Head of caudate nucleus (tissue), 42 donors: ENCODE results near the gene RABGEF1.
A peak's percentile ranks its signal among the peaks of the same experiment; 100 is the strongest.
"Not testable (repeated sequence)": the region's sequence is repeated elsewhere in the genome, so short reads cannot be mapped to it uniquely, and the experiment has no call there.

Source experiments
- DNase-seq, 42 donors: peaks; one replicate each; pipeline versions ENCODE4 v3.0.0 to v3.0.0-alpha.2; 2020 to 2021; ENCODE audit warnings: mixed read lengths in 7 of 42
- intact Hi-C: fragments of 100-400 bp; cut with DNase I; formaldehyde crosslinking; loops from one replicate; pipeline ENCODE4 v1.15.0; 2022

The RABGEF1 gene

DNA sequence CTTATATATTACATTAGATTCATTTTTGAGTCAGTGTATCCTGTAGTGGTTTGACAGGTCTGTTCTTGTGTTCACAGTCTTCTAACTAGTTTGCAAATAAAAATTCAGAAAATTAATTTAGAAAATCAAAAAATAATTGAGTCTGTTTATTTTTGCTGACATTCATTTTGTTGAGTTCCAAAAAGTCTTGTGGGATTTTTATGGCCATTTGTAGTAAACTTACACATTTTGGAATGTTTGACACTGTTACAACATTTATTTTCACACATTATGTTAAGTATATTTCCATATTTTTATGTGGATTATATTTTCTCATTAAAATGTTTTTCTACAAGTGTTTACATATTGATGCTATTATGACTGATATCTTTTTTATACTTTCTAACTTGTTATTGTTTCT, 16.4 kb downstream of the RABGEF1 start:
- intact Hi-C loops, result no loop called here
- no peak for DNase-seq

DNA sequence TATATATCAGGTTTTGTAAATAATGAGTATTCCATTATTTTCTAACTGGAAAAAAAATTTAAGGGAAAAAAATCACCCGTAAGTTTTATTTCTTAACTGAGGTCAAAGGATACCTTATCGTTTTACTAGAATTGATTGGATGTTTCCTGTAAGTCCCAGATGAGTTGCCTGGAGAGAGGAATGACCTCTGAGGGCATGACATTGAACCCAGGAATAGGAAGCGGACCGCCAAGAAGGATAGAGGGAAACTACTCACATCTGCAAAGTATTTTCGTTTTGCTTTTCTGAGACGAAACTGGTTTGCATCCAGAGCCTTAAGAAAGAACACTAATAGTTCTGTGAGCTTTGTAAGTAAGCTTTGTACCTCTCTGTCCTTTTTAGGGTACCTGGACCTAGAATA, 17.4 kb downstream of the RABGEF1 start:
- intact Hi-C loops, result no loop called here
- no peak for DNase-seq

DNA sequence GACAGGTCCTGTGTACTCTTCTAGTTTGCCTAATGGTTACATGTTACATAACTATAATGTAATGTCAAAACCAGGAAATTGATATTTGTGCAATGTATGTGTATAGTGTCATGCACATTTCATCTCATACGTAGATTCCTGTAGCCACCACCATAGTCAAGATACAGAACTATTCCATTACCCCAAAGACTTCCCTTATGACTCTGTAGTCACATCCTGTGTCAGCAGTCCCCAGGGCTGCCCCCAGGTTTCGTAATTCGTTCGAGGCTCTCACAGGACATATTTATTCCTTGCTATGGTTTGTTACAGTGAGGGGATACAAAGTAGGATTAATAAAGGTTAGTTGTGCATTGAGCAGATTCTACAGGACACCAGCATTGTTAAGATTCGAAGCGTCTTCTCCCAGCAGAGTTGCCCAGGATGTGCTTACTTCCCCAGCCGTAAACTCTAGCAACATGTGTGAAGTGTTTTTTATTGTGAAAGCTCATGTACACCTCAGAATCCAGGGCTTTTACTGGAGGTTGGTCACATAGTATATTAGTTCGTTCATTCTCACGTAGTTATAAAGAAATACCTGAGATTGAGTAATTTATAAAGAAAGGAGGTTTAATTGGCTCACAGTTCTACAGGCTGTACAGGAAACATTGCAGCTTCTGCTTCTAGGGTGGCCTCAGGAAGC, 18.6 kb downstream of the RABGEF1 start:
- DNase-seq, result no peak
- intact Hi-C loops, result no loop called here

DNA sequence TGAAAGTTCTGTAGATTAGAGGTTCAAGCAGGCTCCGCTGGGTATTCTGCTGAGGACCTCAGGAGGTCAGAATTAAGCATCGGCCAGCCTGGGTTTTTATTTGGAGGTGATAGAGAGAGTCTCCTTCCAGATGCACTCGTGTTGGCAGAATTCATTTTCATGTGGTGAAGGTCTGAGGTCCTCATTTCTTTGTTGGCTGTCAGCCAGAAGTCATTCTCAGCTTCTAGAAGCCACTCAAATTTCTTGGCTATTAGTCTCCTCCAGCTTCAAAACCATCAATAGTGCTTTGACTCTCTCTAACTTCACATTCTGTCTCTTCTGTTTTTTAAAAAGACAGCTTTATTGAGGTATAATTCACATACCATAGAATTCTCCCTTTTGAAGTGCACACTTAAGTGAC, 22.6 kb downstream of the RABGEF1 start:
- intact Hi-C loops, DNase-seq: not testable (repeated sequence)

DNA sequence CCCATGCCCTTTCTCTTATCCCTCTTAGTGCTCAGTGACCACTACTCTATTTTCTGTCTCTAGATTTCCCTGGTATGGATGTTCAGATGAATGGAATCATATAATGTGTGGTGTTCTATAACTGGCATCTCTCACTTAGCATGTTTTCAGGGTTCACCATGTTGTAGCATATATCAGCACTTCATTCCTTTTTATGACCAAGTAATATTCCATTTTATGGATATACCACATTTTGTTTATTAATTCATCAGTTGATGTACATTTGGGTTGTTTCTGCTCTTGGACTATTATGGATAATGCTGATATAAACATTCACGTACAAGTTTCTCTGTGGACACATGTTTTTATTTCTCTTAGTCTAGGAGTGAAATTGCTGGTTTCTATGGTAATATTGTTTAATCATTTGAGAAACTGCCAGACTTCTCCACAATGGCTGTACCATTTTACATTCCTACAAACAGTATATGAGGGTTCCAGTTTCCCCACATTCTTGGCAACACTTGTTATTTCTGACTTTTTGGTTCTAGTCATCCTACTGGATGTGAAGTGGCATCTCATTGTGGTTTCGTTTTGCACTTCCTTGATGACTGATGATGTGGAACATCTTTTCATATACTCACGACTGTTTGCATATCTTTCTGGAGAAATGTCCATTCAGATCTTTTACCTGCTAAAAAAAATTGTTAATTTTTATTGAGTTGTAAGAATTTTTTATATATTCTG, 23.3 kb downstream of the RABGEF1 start:
- intact Hi-C loops, DNase-seq: not testable (repeated sequence)

DNA sequence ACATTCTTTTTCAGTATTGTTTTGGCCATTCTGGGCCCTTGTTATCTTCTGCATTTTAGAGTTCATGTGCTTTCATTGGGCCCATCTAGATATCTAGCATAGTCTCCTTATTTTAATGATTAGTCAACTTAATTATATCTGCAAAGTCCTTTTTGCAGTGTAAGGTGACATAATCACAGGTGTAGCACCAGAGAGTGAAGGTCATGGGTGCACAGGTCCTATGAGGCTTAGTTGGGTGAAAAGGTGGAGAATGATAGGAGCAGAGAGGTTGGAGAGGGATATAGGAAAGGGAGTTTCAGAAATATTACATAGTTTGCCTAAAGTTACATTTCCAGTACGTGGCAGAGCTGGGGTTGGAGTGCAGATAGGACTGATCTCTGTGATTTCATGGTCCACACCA, 24.4 kb downstream of the RABGEF1 start:
- intact Hi-C loops, DNase-seq: not testable (repeated sequence)

DNA sequence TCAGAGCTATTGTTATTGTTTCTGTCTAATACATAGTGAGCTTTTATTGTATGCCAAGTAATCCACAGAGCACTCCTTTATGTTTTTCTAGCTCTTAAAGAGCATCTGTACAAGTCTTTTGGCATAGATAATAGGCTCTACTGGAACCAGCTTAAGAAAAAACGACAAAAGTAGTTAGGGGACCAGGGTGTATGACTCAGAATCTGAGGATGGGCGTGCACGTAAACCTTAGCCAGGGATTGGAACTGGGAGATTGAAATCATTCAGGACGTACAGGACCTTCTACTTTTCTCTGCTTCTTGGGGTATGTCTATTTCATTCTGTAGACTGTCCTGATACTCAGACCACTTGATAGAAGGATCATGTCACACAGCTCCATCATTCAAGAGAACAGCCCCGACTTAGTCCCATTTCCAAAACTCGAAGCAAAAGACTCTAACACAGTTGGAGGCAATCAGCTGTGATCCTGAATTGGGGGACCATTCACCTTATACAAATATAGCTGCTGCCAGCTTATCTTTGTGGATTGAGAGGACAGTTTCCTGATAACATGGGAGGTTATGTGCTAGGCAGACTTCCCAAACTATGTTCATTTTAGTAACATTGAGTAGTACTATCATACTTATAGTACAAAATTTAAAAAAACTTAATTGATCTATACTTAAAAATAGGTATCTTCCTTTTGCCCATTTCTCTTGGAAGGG, 24.9 kb downstream of the RABGEF1 start:
- not testable (repeated sequence) for DNase-seq

DNA sequence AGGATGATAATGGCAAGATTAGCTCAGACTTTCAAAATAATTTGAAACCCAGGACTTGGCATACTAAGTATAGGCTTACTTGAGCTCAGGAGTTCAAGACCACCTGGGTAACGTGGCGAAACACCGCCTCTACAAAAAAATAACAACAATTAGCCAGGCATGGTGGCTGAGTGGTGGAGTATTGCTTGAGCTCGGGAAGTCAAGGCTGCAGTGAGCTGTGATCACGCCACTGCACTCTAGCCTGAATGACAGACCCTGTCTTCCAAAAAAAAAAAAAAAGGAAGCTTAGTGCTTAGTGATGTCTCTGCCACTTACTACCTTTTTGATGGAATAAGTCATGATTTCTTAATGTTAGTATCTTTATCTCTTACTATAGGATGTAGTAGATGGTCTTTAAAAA, 25.5 kb downstream of the RABGEF1 start:
- intact Hi-C loops, result no loop called here
- no peak for DNase-seq

More for the DNA sequence above, 24.9 kb downstream of the RABGEF1 start:
- intact Hi-C loops, result not testable (repeated sequence)

DNA sequence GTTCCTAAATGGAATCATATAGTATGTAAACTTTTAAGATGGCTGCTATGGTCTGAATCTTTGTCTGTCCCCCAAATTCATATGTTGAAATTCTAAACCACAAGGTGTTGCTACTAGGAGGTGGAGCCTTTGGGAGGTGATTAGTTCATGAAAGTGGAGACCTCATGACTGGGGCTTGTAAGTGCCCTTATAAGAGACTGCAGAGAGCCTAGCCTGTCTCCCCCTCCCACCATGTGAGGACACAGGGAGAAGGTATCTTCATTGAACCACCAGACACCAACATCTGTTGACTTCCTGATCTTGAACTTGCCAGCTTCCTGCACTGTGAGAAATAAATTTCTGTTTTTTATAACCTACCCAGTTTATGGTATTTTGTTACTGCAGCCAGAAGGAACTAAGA, 27.0 kb downstream of the RABGEF1 start:
- intact Hi-C loops, DNase-seq: not testable (repeated sequence)

DNA sequence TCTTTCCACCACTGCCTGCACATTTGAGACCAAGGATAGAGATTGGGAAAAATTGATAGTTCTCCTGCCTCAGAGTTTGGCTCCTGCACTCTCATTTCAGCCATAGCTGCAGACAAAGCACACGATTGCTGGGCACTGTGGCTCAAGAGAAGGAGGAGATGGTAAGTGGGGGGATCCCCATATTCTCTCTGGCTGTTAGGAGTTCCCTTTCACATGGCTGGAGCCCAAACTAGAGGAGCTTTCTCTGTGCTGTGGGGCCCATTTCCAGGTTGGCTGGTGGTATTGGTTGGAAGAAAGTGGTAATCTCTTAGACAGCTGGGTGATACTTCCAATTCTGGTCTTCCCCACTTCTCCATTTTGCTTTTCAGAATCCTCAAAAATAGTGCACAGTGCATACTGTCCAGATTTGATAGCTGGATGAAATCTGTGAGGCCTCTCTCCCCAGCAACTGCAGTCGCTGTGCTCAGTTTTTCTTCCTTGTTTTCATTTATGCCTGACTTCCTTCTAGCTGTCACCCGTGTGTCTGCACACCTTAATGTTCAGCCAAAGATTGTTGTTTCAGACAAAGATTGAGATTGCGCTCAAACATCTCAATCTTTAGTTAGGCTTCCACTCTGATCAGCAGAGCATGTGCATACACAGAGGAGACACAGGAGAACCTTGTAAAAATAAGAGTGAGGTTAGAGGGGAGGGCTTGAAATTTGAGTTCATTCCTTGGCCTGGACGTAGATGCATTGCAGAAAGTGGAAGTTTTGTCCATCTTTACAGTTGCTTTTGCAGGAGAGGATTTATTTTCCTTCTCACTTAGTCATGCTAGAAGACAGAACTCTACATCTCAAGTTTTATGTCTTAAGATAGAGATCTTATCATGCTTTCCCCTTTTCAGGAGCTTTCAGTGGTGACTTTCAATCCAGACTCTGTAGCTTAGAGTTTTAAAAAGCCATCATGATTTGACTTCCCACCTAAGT, 28.6 kb downstream of the RABGEF1 start:
- no peak for DNase-seq
- intact Hi-C loops, result no loop called here

DNA sequence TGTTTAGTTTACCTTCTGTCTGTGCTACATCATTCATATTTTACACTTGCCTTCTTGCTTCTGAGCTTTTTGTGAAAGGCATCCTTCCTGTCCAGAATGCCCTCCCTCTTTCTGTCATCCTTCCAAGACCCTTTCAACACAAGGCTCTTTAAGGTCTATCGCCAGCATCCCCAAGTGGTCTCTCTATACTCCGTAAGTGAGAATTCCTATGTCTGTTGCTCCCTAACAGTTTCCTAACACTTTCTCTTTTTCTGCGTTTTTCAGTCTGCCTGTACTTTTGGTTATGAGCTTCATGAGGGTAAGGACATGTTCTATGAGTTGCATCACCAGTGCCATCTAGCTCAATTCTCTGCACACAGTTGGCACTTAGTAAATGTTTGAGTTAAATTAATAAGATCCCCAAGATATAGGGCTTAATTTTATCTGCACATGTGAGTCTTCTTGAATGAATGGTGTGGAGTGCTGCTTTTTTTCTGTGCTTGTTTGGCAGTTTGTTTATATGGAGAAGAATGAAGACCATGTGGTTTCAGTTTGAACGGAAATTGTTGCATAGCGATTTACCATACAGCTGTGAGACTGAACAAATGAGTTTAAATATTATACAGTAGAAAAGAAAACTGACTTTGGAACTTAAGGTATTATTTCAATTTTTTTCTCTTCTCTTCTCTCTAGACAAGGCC, 29.4 kb downstream of the RABGEF1 start:
- intact Hi-C loops, result no loop called here
- DNase-seq, result no peak

DNA sequence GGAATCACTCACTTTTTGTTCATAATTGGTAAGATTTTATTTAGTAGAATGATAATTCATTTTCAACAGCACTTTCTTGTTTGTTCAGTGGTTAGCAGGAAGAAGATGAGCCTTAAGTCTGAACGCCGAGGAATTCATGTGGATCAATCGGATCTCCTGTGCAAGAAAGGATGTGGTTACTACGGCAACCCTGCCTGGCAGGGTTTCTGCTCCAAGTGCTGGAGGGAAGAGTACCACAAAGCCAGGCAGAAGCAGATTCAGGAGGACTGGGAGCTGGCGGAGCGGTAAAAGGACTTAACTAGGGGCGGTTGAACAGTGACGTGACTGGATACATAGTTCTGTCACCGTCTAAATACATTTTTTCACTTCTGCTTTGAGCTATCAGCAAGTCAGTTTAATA, 31.3 kb downstream of the RABGEF1 start:
- intact Hi-C loops, result no loop called here
- DNase-seq, result peak in 36 of 42 donors; percentile 9 to 76 (median 42)

DNA sequence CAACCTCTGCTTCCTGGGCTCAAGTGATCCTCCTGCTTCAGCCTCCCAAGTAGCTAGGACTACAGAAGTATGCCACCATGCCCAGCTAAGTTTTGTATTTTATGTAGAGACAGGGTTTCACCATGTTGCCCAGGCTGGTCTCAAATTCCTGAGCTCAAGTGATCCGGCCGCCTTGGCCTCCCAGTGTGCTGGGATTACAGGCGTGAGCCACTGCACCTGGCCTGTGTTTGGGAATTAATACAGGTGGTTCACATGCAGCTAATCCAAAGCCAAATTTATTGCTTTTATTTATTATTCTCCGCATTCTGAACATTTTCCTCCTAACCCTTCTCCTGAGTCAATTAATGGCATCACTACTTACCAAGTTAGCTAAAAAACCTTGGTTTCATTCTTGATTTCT, 33.2 kb downstream of the RABGEF1 start:
- intact Hi-C loops, DNase-seq: not testable (repeated sequence)

DNA sequence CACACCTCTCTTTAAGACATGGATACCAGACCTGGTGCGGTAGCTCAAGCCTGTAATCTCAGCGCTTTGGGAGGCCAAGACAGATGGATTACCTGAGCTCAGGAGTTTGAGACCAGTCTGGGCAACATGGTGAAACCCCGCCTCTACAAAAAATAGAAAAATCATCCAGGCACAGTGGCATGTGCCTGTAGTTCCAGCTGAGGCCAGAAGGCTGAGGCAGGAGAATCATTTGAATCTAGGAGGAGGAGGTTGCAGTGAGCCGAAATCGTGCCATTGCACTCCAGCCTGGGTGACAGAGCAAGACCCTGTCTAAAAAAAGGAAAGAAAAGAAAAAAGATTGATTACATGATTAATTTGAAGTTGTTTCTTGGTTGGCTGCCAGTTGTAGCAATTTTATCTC, 35.9 kb downstream of the RABGEF1 start:
- intact Hi-C loops, DNase-seq: not testable (repeated sequence)

DNA sequence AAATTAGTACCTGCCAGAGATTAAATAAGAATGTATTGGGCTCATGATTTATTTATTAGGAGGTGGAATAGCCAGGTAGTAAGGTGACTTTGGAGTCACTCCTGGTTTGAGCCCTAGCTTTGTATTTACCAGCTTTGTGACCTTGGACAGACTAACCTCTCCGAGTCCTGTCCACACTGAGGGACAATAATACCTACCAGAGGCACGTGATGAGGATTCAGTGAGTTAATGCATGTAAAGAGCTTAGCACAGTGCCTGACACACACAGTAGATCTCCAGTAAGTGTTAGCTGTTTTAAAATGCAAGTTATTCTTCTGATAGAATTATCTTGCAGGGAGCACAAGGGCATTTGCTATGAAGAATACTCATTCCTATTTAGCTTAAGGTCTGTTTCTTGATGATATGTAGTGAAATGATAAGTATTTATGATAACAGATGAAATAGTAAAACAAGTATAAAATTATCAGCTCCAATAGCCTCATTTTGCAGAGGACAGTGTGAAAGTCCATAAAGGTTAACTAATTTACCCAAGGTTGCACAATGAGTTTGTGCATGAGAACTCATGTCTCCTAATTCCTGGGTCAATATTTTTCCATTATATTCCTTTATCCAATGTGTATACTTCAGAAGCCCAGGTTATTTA, 36.4 kb downstream of the RABGEF1 start:
- intact Hi-C loops, result no loop called here
- no peak for DNase-seq

DNA sequence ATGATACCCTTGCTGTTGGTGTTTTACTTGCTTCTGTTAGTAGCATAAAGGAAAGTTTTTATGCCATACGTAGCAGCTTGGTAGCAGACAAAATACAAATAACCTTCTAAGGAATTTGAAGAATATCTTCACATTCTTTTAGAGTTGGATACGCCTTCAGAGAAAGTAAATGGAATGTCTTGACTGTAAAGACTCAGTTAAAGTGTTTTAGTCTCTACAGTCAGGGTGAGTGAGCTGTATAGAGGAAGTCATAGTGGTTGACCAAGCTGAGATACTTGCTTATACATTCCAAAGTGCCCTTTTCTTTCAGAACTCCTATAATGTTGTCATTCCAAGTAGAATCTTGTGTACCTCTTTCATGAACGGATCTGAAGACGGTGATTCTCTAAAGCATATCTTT, 37.7 kb downstream of the RABGEF1 start:
- no peak for DNase-seq
- intact Hi-C loops, result no loop called here

DNA sequence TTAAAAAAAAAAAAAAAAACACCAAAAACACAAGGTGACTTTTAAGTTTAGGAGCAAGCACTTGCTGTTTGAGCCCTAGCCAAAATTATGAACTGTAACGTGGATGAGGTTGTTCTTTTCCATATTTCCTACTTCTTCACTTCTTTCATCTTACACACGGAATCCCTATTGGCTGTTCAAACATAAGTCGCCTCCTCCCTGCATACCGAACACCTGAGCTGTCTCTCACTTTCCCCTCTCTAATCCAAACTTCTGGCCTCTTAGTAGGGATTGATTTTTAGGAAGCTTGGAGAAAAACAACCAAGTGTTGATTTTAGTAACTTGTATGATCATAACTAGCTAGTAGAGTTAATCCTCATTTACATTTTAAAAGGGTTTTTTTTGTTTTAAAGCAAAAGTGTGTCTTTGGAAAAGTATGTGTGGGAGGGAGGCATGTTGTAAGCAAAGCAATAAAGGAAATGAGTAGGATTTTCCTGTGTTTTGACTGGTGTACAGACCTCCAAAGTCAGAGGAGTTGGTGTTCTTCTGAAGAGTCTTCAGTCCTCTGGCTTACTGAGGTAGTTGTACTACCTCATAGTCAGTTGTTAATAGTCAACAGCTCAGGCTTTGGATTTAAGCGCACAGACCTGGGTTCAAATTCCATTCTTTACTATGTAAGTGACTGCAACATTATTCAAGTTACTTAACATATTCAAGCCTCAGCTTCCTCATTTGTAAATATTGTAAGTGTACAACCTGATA, 39.3 kb downstream of the RABGEF1 start:
- intact Hi-C loops, result no loop called here
- DNase-seq, result no peak
